ENCODE measurements around the gene EIF4E.
"Not testable (repeated sequence)": the region's sequence is repeated elsewhere in the genome, so short reads cannot be mapped to it uniquely, and the experiment has no call there.

Gene EIF4E

GRCh38 chr4:98928131-98928504 lies 815 bp downstream of the EIF4E start:
- TF ChIP-seq CTCF (IDR thresholded peaks at IDR 0.05; ENCODE audit: low read depth, low read length): no peak
- peak; percentile 33 for TF ChIP-seq POLR2A (IDR thresholded peaks at IDR 0.05; ENCODE audit: extremely low read depth, insufficient read length)
- TF ChIP-seq MYC (IDR thresholded peaks at IDR 0.05; ENCODE audit: low read depth, low read length): peak; percentile 83
- peak; percentile 86 for TF ChIP-seq MAX (IDR thresholded peaks at IDR 0.05; ENCODE audit: low read depth, low read length)
- H3K4me3 ChIP-seq (ENCODE audit: low read depth, low read length): peak overlapping the region; percentile 86
- peak; percentile 90 for DNase-seq (ENCODE audit: low read depth)

GRCh38 chr4:98926257-98926656 lies 2.7 kb downstream of the EIF4E start:
- H3K4me3 ChIP-seq (ENCODE audit: low read depth, low read length): peak overlapping the region; percentile 86

GRCh38 chr4:98921292-98921691 lies 7.6 kb downstream of the EIF4E start:
- TF ChIP-seq POLR2A (IDR thresholded peaks at IDR 0.05; ENCODE audit: extremely low read depth, insufficient read length): no peak
- TF ChIP-seq MYC (IDR thresholded peaks at IDR 0.05; ENCODE audit: low read depth, low read length): no peak
- no peak for TF ChIP-seq MAX (IDR thresholded peaks at IDR 0.05; ENCODE audit: low read depth, low read length)
- no peak for TF ChIP-seq CTCF (IDR thresholded peaks at IDR 0.05; ENCODE audit: low read depth, low read length)
- H3K4me3 ChIP-seq (ENCODE audit: low read depth, low read length): no peak overlapping the region
- no peak for DNase-seq (ENCODE audit: low read depth)

More at GRCh38 chr4:98926257-98926656, 2.7 kb downstream of the EIF4E start:
- not testable (repeated sequence) for DNase-seq (ENCODE audit: low read depth)

- H3K4me3 ChIP-seq (ENCODE audit: low read depth, low read length): no peak overlapping the region
Observed at GRCh38 chr4:98919996-98920395, 8.9 kb downstream of the EIF4E start.

GRCh38 chr4:98910728-98911127 lies 18.2 kb downstream of the EIF4E start:
- DNase-seq (ENCODE audit: low read depth); H3K4me3 ChIP-seq (ENCODE audit: low read depth, low read length): not testable (repeated sequence)

More at GRCh38 chr4:98919996-98920395, 8.9 kb downstream of the EIF4E start:
- no peak for TF ChIP-seq POLR2A (IDR thresholded peaks at IDR 0.05; ENCODE audit: extremely low read depth, insufficient read length)
- no peak for TF ChIP-seq MAX (IDR thresholded peaks at IDR 0.05; ENCODE audit: low read depth, low read length)
- no peak for TF ChIP-seq CTCF (IDR thresholded peaks at IDR 0.05; ENCODE audit: low read depth, low read length)
- TF ChIP-seq MYC (IDR thresholded peaks at IDR 0.05; ENCODE audit: low read depth, low read length): no peak
- DNase-seq (ENCODE audit: low read depth): no peak

GRCh38 chr4:98909646-98910401 lies 19.1 kb downstream of the EIF4E start:
- no peak for DNase-seq (ENCODE audit: low read depth)
- no peak overlapping the region for H3K4me3 ChIP-seq (ENCODE audit: low read depth, low read length)
- TF ChIP-seq MYC (IDR thresholded peaks at IDR 0.05; ENCODE audit: low read depth, low read length): no peak
- no peak for TF ChIP-seq POLR2A (IDR thresholded peaks at IDR 0.05; ENCODE audit: extremely low read depth, insufficient read length)
- no peak for TF ChIP-seq MAX (IDR thresholded peaks at IDR 0.05; ENCODE audit: low read depth, low read length)
- TF ChIP-seq CTCF (IDR thresholded peaks at IDR 0.05; ENCODE audit: low read depth, low read length): no peak

- no peak for TF ChIP-seq MAX (IDR thresholded peaks at IDR 0.05; ENCODE audit: low read depth, low read length)
- DNase-seq (ENCODE audit: low read depth): no peak
- no peak overlapping the region for H3K4me3 ChIP-seq (ENCODE audit: low read depth, low read length)
Observed at GRCh38 chr4:98908703-98909262, 20.1 kb downstream of the EIF4E start.
